NB4 (cell line): ENCODE results near the gene MAP4K1.
A peak's percentile ranks its signal among the peaks of the same experiment; 100 is the strongest.

Source experiments
- DNase-seq: peaks from one replicate; pipeline ENCODE4 v3.0.0; 2010; ENCODE audit warnings: low read depth
- H3K4me3 ChIP-seq: one replicate; pipeline ENCODE4 v1.5.1; 2011; ENCODE audit warnings: mild to moderate bottlenecking, low read depth, low read length, moderate library complexity
- MYC ChIP-seq: IDR thresholded peaks from 2 replicates; pipeline ENCODE4 v1.6.1; 2011; ENCODE audit warnings: low read depth, low read length
- POLR2A ChIP-seq: IDR thresholded peaks from 2 replicates; pipeline ENCODE4 v1.6.1; 2011; ENCODE audit warnings: mild to moderate bottlenecking; ENCODE audit not compliant: insufficient read length; ENCODE audit errors: extremely low read depth
- TF ChIP-seq, protein P1 (sequence below): IDR thresholded peaks from one replicate; pipeline ENCODE4 v1.5.1; 2012; ENCODE audit warnings: low read depth, low read length
- TF ChIP-seq, protein P2 (sequence below): IDR thresholded peaks from 2 replicates; pipeline ENCODE4 v1.6.1; 2011; ENCODE audit warnings: low read depth, low read length

Gene MAP4K1

DNA sequence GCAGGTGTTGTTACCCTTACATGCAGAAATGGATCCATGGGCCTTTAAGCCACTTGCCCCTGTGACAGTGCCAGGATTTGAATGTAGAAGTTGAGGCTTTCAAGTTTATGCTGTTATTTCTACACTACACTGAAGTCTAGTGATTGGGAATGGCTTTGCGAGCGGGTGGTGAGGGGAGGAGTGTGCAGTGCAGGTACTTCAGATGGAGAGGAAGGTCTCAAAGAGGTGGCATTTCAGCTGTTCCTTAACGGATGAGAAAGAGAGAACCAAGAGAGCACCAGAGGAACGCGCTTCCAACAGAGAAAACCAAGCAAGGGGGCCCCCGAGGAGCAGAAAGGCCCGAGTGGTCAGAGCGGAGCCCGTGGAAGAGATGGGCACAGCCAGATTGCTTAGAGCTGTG, 43.0 kb upstream of the MAP4K1 start:
- no peak for DNase-seq
- TF ChIP-seq, protein P1, sequence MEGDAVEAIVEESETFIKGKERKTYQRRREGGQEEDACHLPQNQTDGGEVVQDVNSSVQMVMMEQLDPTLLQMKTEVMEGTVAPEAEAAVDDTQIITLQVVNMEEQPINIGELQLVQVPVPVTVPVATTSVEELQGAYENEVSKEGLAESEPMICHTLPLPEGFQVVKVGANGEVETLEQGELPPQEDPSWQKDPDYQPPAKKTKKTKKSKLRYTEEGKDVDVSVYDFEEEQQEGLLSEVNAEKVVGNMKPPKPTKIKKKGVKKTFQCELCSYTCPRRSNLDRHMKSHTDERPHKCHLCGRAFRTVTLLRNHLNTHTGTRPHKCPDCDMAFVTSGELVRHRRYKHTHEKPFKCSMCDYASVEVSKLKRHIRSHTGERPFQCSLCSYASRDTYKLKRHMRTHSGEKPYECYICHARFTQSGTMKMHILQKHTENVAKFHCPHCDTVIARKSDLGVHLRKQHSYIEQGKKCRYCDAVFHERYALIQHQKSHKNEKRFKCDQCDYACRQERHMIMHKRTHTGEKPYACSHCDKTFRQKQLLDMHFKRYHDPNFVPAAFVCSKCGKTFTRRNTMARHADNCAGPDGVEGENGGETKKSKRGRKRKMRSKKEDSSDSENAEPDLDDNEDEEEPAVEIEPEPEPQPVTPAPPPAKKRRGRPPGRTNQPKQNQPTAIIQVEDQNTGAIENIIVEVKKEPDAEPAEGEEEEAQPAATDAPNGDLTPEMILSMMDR = no peak
- TF ChIP-seq MYC = no peak
- TF ChIP-seq, protein P2, sequence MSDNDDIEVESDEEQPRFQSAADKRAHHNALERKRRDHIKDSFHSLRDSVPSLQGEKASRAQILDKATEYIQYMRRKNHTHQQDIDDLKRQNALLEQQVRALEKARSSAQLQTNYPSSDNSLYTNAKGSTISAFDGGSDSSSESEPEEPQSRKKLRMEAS = no peak
- no peak for TF ChIP-seq POLR2A

DNA sequence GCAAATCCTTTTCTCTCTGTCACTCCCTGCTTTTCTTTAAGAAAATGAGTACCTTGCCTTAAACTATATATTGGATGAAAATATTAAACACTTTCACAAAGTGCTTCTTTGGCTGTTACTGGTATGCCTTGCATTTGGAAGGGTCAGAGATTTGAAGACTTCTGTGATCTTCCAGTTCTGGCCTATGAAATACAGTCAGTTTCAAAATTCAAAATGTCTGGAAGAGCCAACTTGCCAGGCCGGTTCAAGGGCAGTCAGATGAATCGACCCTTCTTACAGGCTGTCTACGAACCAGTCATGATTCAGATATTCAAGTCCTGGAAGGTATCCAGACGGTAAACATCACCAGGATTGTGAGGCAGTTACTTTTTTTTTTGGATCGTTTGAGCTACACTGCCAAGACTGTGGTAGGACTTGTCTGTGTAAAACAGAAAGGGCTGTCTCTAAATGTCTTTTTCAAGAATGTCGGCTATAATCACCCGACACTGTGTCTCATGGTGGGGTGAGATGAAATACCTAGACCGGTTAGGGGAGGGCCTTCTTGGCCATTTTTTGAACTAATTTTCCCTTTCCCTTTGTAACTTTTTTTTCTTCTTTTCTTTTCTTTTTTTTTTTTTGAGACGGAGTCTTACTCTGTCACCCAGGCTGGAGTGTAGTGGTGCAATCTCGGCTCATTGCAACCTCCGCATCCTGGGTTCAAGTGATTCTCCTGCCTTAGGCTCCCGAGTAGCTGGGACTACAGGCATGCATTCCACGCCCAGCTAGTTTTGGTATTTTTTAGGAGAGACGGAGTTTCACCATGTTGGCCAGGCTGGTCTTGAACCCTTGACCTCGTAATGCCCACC, 40.9 kb upstream of the MAP4K1 start:
- TF ChIP-seq POLR2A (no peak), MYC (no peak)
- TF ChIP-seq, protein P1 = no peak
- TF ChIP-seq, protein P2 = no peak
- no peak for DNase-seq
- no peak overlapping the region for H3K4me3 ChIP-seq

More for the DNA sequence above, 43.0 kb upstream of the MAP4K1 start:
- H3K4me3 ChIP-seq = no peak overlapping the region

DNA sequence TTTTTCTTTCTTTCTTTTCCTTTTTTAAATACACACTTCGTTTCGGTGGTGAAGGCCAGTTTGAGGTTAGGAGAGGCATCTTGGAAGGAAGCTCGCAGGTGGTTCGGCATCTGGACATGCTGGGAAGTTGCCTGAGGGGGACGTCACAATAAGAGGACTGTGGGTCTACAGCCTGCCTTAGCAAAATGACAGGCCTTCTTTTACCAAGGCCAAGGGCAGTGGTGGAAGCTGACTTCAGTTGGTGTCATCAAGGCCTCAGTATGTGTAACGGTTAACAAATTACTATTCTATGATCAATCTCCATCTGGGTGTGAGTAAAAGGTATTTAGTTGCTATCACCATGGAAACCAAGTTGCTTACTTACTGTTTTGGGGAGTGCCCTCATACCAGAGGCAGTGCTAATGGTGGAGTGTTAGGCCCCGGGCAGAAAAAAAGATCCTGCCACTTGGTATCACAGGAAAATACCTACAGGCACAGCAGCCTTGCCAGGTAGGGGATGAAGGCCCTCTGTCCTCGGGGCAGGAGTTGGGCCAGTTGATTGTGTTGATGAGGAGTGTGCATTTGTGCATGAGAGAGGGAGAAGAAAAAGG, 40.0 kb upstream of the MAP4K1 start:
- no peak for DNase-seq
- no peak overlapping the region for H3K4me3 ChIP-seq
- TF ChIP-seq MYC = no peak
- TF ChIP-seq, protein P1 = no peak
- TF ChIP-seq, protein P2 = no peak
- TF ChIP-seq POLR2A = no peak

DNA sequence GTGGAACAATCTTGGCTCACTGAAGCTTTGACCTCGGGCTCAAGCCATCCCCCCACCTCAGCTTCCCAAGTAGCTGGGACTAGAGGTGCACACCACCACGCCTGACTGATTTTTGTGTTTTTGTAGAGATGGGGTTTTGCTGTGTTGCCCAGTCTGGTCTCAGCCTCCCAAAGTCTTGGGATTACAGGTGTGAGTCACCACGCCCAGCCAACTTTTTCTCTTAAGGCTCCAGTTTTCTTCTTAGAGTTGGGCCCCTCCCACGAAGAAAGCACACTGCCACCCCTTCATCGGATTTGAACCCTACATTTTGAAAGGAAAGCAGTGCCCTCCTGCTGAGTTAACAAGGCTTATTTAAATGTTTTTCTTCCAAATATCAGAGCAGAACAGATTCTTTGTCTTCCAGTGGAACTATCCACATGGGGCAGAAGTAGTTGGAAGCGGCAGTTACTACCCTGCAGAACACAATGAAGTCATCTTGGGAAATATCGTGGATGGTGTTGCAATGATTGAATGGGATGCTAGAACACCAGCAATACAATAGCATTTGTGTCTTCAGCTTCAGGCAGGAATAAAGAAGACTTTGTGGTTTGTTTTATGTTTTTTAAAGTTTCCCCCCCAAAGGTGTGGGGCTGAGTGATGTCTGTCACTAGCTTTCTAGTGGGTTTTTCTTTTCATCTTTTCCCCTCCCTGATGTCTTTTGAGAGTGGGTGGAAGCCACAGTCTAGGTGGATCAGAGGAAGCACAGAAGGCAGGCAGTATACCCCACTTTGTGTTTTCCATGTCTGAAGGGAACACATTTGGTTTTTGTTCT, 38.6 kb upstream of the MAP4K1 start:
- TF ChIP-seq, protein P2 = no peak
- TF ChIP-seq POLR2A (no peak), MYC (no peak)
- TF ChIP-seq, protein P1 = no peak
- peak; percentile 61 for DNase-seq
- H3K4me3 ChIP-seq = no peak overlapping the region

DNA sequence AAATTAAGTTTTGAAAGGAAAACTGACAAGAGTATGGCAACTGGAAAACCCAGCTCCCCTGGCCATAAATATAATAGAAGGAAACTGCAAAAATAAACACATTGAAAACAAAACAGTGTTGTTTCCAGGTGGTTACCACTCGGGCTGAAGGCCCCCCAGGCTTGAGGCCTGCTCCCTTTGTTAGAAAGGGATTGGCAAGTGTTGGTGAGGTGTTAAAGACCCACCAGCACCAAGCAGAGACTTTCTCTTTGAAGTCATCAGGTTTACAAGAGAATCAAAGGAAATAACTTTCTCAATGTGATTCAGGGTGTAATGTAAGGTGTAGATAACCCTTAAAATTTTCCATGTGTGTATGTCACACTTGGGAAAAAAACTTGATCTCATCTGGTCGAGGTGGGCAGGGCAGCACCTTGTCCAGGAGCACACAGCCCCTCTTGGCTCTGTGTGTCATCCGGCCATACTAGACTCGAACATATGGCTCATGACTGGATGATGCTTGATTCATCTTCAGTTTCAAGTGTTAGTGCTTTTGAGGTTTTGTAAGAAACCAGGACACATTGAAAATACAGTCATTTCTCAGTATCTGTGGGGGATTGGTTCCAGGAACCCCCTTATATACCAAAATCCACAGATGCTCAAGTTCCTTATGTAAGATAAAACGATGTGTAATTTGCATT, 37.5 kb upstream of the MAP4K1 start:
- DNase-seq = no peak
- TF ChIP-seq POLR2A = no peak
- no peak for TF ChIP-seq MYC
- TF ChIP-seq, protein P2 = no peak
- no peak overlapping the region for H3K4me3 ChIP-seq
